Mucosa of gallbladder (tissue), 1 donor: Measurements from ENCODE around the gene ALDH3B2. TPM values are rescaled to one million over a fixed set of nuclear protein-coding genes. Genes with fewer than 3 reads are reported as not detected.
"Not testable (repeated sequence)": the region's sequence is repeated elsewhere in the genome, so short reads cannot be mapped to it uniquely, and the experiment has no call there.

Source experiments
- DNase-seq: peaks from one replicate; pipeline ENCODE4 v3.0.0-alpha.2; 2020; ENCODE audit warnings: low spot score
- total RNA-seq: library from RNA; stranded (reverse); gene quantifications from one replicate; pipeline ENCODE4 v1.2.1, GENCODE V29; 2021
- donor health status: DM: no; HTN: no; CAD: no.

ALDH3B2 gene
- total RNA-seq, 1 donor from 2014 or later: 0.63 TPM

DNA sequence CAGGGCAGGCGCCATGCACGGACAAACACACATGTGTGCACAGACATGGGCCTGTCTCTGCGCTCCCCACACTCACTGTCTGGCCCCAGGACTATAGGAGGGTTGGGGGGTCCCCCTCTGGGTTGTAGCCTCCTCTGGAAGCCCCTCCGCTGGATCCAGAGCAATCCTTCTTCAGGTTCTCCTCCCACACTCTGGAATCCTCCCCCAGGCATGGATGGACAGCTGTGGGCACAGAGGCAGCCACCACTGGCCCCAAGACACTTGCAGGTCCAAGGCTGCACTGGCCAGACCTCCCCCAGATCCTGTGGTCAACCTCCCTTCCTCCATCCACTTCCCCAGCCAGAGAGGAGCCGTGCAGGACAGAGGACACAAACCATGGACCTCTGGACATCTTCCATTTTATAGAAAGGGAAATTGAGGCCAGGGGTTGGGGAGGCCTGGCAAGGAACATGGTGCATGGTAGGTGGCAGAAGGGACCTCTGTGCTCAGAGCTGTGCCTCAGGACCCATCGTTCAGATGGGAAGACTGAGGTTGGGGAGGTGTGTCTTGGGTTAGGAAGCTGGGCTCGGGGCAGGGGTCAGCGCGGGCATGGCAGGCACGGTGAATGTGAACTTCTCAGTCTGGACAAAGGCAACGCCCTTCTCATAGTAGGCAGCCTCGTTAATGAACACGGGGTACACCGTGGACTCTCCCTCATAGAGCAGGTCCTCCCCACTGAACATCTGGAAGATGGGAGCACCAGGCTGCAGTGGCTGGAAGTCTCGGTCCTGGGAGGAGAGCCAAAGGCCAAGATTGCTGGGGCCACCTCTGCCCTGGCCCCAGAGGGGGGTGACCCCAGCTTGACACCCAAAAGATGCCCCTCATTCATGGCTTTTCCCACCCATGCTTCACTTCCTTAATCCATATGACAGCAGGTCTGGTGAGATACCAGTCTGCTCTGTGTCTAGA, 32.0 kb downstream of the ALDH3B2 start:
- no peak for DNase-seq

DNA sequence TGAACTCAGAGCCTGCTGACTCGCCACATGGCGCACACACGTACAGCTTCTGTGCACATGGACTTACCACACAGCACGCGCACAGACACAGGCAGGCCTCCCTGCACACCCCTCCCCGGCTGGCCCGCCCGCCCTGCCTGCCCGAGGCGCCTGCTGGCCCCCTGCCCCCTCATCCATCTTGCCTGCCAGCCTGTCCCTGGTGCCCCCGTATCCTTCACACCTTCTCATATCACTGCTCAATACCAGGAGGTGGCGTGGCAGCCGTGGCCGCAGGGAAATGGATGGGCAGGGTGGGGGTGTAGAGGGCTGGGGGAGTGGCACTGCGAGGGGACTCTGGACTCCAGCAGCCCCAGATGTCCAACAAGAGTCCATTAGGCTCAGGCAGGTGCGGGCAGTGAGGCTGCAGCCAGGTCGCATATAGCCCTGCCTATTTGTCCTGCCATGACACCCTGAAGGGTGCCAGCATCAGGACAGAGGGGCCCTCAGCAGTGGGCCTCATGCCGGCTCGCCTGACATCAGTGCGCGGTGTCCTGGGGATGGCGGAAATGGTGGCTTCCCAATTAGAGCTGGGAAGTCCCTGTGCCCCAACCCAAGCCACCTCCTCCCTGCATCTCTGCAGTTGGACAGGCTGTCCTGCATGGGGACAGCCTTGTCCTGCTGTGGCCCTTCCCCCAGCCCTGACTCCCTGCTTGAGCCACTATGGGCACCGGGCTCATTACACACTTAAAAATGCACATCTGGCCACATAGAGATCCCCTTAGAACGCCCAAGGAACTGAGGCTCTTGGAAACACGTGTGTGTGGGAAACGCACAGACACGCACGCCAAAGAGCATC, 32.9 kb downstream of the ALDH3B2 start:
- no peak for DNase-seq

DNA sequence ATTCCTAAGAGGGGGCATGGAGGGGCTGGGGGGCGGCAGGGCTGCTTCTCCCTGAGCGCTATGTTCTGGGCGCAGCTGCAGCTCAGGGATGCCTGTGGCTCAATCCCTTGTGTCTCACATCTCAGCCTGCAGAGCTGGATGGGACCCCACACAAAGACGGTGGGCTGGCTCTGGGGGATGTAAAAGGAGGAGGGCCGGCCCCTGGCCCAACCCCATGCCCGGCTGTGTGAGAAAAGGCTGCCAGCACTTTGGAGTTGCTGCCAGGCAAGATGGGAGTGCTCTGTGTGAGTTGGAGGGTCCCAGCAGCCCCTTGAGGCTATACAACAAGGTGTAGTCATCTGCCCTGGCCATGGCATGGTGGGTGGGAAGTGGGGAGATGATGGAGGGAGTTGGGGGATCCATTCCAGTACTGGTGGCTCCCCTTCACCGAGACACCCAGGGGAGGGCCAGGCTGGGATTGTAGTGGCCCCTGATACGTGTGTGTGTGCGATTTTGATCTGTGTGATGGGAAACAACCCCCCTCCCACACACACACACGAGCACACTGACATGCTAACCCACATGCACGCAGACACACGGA, 33.6 kb downstream of the ALDH3B2 start:
- DNase-seq: no peak

DNA sequence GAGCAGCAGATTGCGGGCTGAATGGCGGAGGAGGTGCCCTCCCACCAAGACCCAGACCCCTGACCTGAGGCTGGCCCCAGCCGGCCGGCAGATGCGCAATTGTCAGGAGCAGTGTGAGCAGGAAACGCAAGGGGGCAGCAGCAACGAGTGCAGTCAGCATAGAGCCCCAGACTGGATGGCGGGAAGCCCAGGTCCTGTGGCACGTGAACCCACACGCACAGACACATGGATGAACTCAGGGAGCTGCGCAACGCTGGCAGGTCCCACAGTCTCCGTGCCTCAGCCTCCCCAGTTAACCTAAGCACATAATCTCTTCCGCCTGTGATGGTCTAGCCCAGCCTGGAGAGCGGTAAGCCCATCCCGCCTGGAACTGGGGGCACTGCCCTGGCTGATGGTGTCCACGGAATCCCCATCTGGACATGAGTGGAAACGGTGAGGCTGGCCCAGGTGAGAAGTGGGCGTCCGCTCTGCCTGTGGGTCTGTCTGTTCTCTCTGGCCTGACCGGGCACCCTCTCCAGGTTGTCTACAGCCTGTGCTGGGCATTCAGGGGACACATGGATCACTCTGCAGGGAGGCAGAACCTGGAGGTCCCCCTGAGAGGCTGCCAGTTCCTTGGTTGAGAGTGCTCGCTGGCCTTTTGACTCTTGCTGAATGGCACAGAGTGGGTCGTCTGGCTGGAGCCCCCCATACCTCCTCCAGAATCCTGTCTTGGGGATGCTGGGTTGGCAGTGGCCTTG, 34.2 kb downstream of the ALDH3B2 start:
- peak; percentile 58 for DNase-seq

DNA sequence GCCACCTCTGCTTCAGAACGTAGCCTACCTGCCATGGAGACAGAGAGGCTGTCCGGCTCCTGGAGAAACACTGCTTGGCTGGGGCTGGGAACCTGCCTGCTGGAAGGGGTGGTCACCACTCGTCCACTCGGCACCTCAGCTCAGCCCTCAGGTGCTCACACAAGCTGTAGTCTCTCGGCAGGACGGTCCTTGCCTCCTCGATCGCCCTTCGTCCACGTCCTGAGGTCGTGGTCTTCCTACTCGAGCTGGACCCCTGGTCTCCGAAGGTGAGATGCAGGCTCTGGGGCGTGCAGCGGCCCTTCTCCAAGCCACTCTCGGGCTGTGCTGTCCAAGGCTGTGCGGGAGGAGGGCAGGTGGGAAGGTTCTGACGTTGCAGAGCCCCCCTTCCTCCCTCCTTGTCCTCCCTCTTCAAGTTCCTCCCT, 35.0 kb downstream of the ALDH3B2 start, which contains the start of gene TBX10:
Gene TBX10, minus strand, starts transcription at position 326 of the 422 bp plus-strand sequence. Its CDS starts 291 bp downstream, at position 35.
- no peak for DNase-seq

DNA sequence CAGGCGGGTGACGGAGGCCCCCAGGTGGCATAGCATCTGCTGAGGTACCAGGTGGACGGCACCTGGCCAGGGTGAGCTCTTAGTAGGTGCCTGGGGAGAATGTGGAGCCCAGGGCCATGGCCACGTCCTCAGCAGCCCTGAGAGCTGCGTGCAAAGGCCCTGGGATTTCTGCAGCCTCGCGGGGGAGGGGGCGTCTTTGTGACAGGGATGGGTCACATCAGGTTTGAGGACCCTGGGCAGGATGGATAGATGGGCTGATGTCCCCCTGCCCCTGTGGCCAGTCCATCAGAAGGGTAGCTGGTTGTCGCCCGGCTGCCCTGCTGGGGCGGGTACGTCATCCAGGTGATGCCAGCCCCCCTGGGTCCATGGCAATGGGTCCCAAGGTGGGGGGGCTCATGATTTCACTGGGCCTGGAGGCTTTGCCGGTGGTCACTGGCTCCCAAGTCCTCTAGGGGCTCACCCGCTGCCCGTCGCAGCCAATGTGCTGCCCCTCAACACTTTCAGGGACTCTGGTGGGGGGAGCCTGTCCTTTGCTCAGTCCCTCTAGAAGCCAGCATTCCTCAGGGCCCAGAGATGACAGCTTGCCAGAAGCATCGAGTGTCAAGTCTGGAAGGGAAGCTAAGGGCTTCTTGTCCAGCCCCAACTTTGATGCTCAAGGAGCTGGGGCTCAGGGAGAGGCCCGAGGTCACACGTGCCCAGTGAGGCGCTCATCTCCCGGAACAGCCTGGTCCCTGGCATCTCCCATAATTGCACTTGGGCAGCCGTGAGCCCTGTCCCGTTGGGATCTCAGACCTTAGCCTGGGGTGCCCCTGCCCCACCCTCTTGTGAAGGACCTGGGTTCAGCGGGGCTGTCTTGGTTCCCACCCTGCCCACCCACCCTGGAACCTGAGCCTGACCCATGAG, 35.6 kb downstream of the ALDH3B2 start:
- DNase-seq: no peak

DNA sequence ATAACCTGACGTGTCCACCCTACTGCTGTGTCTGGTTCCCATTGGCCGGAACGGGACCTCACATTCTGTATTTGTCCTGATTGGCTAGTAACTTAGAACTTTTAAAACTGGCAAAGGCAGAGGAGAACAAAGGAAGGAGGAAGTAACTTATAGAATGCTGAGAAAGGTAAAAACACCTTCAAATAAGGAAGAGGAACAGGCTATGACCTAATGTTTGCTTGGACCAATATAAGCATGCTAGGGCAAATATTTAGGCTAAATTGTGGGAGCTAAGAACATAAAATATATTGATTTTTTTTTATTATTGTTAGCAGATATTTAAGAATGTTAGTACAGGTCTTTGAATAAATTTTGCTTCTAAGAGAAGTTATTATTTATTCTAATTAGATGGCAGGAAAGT, 37.0 kb downstream of the ALDH3B2 start:
- not testable (repeated sequence) for DNase-seq

DNA sequence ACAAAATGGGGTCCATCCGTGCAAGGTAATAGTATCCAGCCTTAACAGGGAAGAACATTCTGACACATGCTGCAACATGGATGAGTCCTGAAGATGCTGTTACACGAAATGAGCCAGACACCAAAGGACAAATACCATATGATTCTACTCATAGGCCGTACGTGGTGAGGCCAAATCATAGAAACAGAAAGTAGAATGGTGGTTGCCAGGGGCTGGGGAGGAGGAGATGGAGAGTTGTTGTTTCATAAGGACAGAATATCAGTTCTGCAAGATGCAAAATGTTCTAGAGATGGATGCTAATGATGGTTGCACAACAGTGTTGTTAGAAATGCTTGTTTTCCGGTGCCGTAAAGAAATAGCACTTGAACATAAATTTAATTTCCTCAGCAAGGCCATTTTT, 37.5 kb downstream of the ALDH3B2 start:
- no peak for DNase-seq

DNA sequence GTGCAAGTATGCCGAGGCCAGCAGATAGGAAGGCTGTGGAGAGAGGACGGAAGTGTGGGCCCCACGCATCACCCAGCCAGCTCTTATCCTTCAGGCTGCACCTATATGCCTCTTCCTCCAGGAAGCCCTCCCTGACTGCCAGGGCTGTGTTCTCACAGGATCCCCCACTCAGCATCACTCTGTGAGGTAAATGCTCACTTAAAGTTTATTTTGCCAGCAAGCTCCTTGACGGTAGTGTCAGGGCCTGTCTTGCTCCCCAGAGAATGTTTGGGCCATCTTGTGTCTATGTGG, 39.2 kb downstream of the ALDH3B2 start:
- DNase-seq: no peak

DNA sequence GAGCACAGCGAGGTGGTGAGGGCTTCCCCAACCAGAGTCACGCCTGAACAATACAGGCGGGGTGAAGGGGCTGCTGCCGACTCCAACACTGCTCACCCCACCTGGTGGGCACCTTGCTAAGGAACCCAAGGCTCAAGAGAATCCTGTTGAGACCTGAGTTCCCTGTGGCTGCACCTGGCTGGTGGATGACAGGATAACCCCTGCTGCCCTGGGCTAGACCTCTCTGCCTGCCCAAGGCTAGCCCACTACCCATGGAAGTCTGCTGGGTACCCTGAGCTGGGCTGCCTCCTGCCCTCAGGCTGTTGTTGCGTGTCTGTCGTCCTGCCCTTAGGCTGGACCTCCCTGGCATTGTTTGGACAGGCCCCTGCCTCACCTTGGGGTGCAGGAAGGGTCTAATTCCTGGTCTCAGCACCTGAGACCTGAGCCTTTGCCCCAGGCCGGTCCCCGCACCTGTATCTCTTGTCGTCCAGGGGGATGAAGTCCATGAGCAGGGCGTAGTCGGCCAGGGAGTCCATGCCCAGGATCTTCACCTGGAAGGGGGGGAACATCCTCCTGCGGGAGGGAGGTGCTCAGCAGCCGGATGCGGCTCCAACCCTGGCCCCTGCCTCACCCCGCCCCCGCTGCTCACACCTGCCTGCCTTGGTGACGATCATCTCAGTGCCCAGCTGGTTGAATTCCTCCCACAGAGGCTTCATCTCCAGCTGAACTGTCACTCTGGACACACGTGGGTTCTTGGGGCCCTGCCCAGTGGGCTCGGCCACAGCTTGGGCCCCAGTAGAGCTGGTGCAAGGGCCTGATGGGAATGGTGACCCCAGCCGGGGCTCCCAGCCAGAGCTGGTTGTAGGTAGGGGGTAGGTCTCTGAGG, 39.8 kb downstream of the ALDH3B2 start:
- DNase-seq: no peak

DNA sequence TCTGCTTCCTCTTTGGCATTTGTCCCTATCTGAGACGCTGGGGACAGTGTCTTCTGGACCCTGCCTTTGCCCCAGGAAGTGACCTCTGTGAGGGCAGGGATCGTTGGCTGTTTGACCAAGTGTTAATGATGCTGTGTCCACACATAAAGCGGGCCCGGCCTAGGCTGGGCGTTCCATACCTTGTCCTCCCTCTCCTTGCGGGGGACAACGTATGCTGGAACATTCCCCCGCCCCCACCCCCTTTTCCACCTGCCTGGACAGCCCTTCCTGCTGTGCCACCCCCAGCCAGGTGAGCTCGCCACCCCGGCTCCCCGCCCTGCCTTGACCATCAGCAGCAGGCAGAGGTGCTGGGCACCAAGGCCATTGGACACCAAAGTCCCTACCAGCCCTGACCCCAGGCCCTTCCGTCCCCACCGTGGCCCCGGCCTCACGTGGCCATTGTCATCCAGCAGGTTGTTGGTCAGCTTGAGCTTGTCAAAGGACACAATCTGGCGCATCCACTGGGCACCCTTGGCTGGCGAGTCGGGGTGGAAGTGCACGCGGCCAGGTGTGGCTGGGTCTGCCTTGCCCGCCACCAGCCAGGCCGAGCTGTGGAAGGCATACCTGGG, 40.6 kb downstream of the ALDH3B2 start:
- DNase-seq: no peak

DNA sequence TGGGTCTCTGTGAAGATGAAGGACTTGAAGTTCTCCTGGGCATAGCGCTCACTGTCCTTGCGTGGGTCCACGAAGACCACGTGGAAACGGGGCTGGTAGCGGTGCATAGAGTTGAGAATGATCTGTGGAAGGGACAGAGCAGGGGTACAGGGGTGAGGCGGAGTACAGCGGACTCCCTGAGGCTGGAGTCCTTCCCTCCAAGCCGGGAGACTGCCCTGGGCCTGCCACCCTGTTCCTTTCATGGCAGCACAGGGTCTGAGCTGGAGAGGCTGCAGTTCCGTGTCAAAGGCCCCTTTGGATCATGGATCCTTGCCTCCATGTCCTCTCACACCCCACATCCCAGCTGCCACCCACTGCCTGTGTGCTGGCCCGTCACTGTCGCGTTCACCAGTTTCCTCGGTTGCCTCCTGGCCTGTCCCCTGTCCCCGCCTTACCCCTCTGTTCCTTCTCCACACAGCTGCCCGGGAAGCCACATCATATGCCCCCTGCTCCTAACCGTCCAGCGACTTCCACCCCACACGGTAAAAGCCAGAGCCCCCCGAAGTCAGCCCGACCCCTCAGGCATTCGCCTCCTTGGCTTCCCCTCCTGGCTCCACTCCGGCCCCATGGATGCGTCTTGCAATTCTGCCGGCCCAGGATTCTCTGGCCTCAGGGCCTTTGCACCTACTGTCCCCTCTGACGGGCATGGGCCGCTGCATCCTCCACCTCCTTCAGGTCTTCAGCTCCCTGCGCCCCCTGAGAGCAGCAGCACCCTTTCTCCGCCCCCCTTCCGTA, 41.3 kb downstream of the ALDH3B2 start:
- DNase-seq: no peak

DNA sequence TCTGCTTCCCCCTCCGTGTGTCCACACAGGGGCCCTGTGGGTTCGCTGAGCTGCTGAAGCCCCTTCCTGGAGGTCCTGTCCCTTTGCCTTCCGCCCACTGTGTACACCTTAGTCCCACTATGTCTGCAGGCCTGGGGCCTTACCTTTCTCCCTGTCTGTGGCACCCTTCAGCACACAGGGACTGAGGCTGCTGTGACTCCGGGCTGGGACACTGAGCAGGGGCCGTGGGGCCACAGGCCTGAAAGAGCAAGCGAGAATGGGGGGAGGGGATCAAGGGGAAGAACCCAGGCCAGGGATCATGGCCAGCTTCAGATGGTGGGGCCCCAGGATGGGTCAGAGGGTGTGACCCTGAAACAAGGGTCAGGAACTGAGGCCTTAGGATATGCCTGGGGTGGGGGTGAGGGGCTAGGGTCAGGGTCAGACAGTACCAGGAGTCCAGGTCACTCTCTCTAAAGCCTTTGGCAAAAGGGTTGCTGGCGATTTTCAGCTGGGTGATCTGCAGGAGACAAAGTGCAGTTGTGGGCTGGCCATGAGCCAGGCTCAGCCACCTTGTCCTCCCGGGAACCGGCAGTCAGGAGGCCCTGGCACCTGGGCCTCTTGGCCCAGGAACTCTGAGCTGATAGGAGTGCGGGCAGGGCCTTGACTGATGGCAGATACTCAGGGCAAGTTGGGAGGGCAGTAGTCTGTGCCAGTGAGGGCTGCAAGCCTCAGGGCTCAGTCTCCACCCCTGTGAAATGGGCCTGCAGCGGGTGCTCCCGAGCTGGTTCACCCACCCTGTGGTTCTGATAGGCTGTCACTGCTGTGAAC, 42.0 kb downstream of the ALDH3B2 start:
- peak; percentile 63 for DNase-seq

DNA sequence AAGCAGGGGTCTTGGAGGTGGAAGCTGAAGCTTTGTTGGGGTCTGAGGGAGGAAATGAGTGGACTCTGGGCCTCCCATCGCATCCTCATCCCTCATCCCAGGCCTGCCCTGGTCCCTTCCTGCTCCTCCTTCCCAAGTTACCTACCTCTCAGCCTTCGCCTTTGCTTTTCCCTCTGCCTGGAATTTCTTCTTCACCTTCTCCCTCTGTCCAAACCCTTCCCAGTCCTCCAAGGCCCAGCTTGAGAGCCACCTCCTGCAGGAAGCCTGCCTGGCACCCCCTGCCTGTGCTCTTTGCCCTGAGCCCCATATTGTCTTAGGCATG, 42.6 kb downstream of the ALDH3B2 start:
- no peak for DNase-seq

DNA sequence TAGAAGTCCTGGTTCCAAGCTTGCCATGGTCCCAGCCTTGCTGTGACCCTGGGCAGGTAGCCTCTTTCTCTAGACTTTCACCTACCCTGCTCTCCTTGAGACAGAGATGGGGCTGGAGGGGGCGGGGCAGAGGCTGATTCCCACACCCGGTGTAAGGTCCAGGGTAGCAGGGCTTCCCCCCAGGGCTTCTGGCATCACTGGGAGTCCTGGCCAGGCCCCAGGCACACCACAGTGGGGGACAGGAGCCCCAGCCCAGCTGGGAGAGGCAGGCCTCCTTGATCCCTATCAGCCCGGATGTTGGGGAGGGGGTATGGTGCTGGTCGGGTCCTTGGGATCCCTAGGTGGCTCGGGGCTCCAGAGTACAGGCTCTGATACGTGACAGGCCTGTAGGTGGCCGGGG, 43.0 kb downstream of the ALDH3B2 start:
- DNase-seq: no peak

DNA sequence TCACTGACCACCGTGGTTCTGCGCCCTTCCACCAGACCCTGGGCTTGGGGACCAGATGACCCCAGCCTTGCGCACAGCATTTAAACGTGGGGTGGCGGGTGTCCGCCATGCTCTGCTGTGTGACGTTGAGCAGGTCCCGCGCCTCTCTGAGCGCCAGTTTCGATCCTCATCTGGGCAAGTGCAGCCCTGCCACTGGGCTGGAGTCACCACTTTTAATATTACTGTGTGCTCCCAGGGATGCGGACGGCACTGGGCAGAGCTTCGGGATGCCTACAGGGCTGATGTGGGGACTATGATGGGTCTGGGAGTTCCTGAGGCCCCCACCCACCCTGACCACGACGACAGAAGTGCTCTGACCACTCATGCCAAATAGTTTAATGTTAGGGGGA, 43.5 kb downstream of the ALDH3B2 start:
- no peak for DNase-seq

DNA sequence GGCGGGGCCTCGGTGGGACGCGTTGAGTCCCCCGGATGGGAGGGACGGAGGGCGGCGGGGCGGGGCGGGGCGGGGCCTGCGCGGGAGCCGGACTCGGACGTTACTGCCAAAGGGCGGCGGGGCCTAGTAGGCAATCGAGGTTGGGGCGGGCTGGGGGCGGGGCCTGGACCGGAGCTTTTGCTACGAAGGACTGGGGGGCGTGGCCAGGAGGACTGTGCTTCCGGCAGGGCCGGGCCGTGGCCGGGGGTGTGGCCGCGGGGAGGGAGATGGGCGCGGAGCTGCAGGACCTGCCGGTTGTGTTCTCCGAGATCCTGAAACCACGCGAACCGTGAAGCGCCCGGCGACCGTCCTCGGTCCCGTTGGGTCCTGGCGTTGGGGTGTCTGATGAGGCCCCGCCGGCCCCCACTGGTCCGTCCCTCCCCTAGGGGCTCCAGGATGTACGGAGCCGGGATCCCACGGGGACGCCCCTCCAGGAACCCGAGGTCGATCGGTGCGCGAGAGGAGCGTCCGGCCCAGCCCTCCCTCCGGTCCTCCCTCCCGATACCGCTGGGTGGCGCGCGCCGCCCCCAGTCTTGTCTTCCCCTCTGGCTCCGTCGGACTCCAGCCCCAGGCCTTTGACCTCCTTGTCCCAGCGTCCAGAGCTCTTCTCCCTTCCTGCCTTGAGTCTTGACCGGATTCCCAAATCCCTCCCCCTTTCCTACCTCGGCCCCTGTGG, 44.0 kb downstream of the ALDH3B2 start:
- DNase-seq: peak; percentile 99
